Ovary (tissue), 3 donors: ENCODE data around the gene ACSL6.

ENCODE experiments used
- CTCF ChIP-seq, 3 donors: fragments of 450-650 bp in 2 of 3; fragments of 200-600 bp in 1 of 3; IDR thresholded peaks; one replicate each; pipeline versions ENCODE4 v1.5.1 to v1.8.0; 2016 to 2022; ENCODE audit warnings: antibody characterized with exemption in 3 of 3, mild to moderate bottlenecking in 1 of 3
- EP300 ChIP-seq: sonication (generic); formaldehyde crosslinking; IDR thresholded peaks from one replicate; pipeline ENCODE4 v1.6.1; 2017; ENCODE audit warnings: antibody characterized with exemption
- donor health status: DM: no; HTN: no; CAD: no.

DNA sequence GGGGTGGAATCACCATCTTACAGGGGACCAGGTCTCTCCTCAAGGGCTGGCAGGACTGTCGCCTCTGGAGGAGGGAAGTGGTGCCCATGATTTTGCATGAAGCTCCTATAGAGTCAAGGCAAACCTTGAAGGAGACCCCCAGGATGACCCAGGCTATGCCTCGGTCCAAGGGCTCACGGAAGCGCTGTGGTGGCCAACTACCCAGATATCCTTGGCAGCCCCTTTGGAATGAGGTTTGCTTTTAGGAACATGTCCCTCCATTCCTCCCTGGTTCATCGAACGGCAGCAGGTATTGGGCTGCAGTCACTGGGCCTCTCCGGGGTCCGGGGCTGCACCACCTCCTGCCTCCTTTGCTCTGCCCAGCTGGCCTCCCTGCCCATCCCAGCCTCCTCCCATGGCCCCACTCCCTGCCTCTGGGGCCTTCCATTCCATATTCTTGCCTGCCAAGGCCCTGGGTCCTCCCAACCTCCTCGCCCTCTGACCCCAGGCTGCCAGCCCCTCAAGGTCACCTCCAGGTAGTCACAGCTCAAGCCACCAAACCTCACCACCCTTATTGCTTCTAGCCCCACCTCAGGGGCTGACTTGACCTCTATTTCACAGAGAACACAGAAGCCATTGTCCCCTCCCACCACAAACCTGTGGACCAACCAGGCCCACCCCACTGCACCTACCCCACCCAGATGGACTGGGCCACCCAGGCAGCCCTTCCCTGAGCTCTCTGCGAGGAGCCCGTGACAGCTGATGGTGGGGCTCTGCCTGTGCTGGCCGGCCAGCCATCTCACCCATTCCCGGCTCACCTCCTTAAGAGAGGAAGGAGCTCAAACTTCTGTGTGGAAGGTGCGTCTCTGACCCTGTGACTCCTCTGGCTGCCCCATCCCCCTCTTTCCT is 45.4 kb upstream of the ACSL6 start:
- TF ChIP-seq CTCF (IDR thresholded peaks at IDR 0.05) (no peak), EP300 (no peak)
